Epithelial cell of proximal tubule (primary cell): Measurements from ENCODE around the gene PVALEF. TPM values are rescaled to one million over a fixed set of nuclear protein-coding genes. Genes with fewer than 3 reads are reported as not detected.

Experiments used
- DNase-seq: peaks from one replicate; pipeline ENCODE4 v3.0.0-alpha.2; 2011; ENCODE audit warnings: low read depth
- H3K4me3 ChIP-seq: 2 replicates; pipeline ENCODE4 v1.5.1; 2011; ENCODE audit warnings: low read depth, mild to moderate bottlenecking, low read length
- CTCF ChIP-seq: conservative IDR thresholded peaks from 2 replicates; pipeline ENCODE4 v1.5.1; 2012; ENCODE audit warnings: low read depth, mild to moderate bottlenecking, low read length
- total RNA-seq: library from RNA; depleted of rRNA; stranded (reverse); fragments of >200 nt; gene quantifications from 2 replicates; pipeline ENCODE4 v1.2.3, GENCODE V29; 2015

The PVALEF gene
- total RNA-seq, 1 donor from 2014 or later: not detected

- no peak for DNase-seq
- no peak for TF ChIP-seq CTCF
- H3K4me3 ChIP-seq: no peak overlapping the region
Measured at GRCh38 chr17:81132770-81133723, 32.3 kb upstream of the PVALEF start.

DNA sequence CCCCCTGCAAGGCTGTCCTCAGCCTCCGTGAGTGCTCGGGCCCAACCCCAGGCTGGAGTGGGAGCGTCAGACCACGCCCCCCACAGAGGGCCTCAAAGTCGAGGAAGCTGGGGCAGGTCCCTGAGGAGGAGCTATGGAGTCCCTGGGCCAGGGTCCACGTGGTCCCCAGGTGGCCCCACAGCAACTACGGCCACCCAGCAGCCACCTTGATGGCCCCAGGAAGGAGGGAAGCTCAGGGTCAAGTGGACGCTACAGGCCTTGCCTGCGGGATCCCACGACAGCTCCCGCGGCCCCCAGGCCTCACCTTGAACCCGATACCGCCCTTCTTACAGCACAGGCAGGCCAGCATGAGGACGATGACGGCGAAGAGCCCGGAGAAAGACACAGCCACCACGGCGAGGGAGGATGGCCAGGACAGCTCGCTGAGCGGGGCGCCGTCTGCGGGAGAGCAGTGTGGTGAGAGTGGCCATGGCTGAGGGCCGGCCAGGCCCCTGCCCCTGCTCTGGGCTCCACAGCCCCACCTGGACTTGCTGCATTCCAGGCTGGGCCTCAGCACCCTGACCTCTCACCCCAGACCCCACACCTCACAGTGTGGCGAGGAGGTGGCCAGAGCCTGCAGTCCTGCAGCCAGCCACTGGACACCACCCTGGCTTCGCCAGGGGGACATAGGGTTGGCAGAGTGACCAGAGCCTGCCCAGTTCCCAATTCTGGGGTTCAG is 31.1 kb upstream of the PVALEF start:
- no peak for TF ChIP-seq CTCF
- DNase-seq: no peak

DNA sequence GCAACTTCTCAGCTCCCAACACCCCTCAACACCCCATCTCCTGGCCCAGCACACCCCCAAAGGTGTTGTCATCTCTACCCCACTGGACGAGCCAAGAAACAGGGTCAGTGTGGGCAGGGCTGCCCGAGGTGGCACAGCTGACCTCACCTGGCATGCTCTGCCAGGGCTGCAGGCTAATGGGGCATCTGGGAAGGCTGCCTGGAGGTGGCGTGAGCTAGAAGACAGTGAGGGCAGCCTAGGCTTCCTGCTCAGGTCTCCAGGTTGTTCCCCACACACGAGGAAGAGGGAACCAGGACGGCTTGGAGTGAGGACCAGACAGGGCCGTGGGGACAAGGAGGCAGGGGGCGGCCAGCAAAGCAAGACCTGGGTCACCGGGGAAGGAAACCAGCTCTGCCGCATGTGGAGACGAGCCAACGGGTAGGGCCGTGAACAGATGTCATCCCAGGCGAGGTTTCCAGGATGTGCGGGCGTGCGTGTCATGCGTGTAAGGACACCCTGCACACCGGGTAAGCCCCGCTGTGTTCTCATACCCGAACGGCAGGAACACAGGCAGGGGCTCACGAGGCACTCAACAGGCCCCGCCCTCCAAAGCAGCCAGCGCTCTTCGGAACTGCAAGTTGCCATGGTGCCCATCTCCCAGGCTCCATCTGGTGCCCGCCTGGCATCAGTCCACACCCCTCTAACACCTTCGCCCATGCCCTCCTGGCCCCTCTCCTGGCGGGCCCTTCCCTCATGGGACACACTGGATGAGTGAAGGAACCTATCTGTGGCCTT is 29.6 kb upstream of the PVALEF start:
- H3K4me3 ChIP-seq: no peak overlapping the region
- DNase-seq: no peak
- TF ChIP-seq CTCF: no peak

More for the DNA sequence above, 31.1 kb upstream of the PVALEF start:
- no peak overlapping the region for H3K4me3 ChIP-seq

GRCh38 chr17:81136366-81136765 is 28.9 kb upstream of the PVALEF start:
- H3K4me3 ChIP-seq: no peak overlapping the region
- no peak for TF ChIP-seq CTCF
- DNase-seq: no peak

GRCh38 chr17:81137248-81137647 is 28.1 kb upstream of the PVALEF start:
- DNase-seq: no peak
- no peak overlapping the region for H3K4me3 ChIP-seq
- no peak for TF ChIP-seq CTCF

GRCh38 chr17:81138083-81138482 is 27.2 kb upstream of the PVALEF start:
- no peak overlapping the region for H3K4me3 ChIP-seq
- no peak for DNase-seq
- TF ChIP-seq CTCF: no peak
